ENCODE results near the gene NREP. TPM values are rescaled to one million over a fixed set of nuclear protein-coding genes. Genes with fewer than 3 reads are reported as not detected.
"Not testable (repeated sequence)": the region's sequence is repeated elsewhere in the genome, so short reads cannot be mapped to it uniquely, and the experiment has no call there.

The NREP gene
- polyA plus RNA-seq, 5 donors, result 900 to 1,356 (median 1,198) TPM

GRCh38 chr5:111743988-111744387 is 13.0 kb downstream of the NREP start:
- no peak for DNase-seq

GRCh38 chr5:111743512-111743911 is 13.5 kb downstream of the NREP start:
- no peak for DNase-seq

GRCh38 chr5:111742177-111742994 is 14.6 kb downstream of the NREP start:
- no peak for DNase-seq

GRCh38 chr5:111741278-111741677 is 15.7 kb downstream of the NREP start:
- DNase-seq, result no peak

DNA sequence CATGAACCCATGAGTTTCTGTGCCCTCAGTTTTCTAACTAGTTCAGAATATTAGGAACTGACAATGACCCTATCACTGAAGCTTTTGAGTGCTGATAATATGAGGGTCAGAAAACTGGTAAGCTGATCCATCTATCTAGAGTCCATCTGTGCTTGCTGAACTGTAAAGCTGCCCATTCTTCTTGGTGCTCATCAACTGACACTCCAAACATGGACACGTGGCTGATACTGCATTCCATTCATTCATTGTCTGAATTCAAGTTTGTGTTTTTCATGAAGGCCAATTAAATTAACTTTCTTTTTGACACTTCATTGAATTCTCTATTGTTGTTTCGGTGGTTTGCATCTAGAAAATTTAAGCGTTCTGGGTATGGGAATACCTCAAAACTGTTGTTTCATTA is 17.6 kb downstream of the NREP start:
- no peak for DNase-seq

DNA sequence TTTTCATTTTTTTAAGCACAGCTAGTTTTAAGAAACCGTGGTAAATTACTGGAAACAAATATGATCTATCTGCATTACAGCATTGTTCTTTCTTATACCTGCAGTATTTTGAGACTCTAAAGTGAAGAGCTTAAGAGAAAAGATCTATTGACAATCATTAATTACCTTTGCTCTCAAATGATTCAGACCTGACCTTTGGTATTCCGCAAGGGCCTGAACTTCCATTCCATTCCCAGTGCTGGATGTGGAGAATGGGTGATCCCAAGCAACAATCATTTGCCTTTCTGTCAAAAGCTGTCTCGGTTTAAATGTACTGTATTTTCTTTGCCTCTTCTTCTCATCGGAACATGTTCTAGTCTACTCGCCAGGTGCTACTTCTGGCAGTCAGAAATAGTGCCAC is 18.9 kb downstream of the NREP start:
- DNase-seq, result no peak

- DNase-seq, result no peak
Measured at GRCh38 chr5:111737716-111738115, 19.3 kb downstream of the NREP start.

DNA sequence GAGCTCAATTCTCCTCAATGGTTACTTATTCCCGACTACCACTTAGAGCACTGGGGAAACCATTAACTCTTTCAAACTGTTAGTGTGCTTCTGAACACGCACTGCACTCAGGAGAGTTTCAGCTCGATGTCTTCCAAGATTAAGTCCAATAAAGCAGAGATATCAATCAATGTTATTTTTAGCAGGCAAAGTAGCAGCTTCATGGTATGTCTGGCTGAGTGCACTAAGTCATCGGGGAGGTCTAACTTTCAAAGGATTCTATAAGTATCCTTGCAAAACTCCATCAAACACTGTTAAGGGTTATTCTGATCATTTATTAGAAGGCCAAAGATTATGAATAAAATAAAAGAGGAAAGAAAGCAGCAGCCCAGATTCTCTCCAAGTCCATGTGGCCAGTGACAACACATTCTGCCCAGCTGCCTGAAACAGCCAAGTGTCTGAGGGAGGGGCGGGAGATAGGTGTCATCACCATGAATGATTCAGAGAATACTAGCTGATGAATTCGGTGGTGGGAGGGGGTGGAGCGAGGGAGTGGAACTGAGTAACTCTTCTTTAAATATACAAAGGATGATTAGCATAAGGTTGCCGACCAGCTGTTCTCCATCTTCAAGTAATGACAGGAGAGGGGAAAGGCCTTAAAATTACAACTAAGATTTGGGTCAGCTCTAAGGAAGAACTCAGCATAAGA is 21.3 kb downstream of the NREP start:
- DNase-seq, result no peak

DNA sequence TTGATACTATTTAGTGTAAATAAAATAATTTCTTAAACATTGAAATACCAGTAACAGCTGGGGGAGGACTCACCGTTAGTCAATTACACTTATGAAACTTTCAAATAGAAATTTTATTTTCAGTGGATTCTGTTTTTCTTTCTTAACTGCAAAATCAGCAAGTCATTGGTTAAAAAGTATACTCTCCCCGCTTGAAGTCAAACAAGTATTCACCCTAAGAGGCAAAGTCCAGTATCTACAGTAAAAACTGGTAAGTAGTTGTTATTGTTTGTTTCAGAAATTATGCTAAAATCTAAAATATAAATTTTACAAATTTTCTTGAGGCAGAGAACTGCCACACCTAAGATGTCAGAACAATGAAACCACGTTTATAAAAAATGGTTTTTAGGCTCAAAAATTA is 22.4 kb downstream of the NREP start:
- no peak for DNase-seq

DNA sequence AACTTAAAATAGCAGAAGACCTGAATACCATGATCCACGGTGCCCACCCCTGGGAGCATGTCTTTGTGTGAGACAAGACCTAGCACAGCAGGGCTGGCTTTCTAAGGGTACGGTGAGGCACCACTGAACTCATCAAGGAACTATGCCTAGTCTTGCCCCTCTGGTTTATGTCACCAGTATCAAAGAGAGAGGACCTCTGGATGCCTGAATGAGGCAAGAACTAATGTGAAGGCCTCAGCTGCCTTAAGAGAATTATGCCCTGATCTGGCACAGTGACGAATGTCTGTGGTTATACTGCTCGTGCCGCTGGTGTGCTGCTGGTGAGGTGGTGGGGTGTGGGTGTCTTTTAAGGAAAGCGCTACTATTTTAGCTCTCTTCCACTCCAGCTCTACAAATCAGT is 23.0 kb downstream of the NREP start:
- no peak for DNase-seq

DNA sequence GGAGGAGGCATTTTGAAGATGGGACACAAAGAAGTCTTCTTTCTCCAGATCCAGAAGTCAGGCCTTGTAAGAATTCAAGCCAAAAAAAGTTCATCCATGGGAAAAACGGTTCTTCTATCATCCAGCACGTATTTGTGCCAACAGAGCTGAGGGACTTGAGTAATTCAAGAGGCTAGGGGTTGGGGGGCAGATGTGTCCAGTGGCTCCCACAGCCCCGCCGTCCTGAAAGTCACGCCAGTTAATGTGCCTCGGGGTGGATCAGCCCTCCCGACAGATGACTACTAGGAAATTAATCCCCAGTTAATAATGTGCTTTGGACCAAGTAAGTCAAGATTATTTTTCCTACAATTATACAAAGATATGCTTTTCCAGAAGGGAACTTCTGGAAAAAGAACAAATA is 23.4 kb downstream of the NREP start:
- no peak for DNase-seq

DNA sequence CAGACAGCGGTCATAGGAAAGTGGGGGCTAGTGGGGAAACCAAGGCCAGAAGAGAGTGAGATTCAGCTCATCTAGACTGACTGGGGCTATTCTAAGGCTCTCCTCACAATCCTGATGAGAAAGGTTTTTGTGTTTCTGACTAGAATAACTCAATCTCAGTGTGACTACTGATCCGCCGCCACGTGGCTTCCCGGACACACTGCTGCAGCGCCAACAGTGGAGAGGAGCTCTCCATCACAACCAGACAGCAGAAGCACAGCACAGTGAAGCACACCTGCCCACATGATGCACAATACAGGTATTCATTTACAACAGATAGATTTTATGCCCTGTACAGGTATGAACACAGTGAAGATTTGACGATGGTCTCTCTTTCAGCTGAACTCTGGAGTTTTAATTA is 25.4 kb downstream of the NREP start:
- DNase-seq, result no peak

DNA sequence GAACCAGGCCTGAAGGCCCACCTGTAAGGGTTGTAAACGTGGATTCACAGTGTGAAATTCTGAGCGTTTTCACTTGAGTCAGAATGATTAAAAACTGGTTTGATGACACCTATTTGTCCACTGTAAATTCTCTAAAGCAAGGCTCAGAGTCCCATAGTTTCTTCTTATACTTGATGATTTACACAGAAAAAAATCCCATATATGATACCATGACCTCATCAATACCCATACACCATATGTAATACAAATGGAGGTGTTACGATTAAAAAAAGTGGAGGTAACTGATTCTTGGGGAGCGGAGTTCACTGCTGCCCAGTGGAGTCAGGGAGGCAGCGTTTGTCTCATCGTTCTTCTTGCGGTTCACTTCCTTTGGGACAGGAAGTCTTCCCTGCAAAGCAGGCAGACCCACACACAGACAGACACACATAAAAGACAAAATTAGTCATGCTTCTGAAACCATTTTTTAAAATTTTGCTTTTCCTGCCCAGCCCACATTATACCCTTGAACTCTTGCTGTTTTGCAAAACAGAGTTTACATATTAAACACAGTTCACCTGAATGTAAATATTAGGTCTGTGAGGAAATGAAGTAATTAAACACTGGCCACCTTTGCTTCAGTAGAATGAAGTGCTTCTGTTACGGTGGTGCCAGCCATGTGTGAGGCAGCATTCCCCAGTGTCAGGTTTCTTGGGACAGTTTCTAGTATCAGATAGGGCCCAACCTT is 26.2 kb downstream of the NREP start:
- no peak for DNase-seq

GRCh38 chr5:111728941-111729340 is 28.1 kb downstream of the NREP start:
- no peak for DNase-seq

DNA sequence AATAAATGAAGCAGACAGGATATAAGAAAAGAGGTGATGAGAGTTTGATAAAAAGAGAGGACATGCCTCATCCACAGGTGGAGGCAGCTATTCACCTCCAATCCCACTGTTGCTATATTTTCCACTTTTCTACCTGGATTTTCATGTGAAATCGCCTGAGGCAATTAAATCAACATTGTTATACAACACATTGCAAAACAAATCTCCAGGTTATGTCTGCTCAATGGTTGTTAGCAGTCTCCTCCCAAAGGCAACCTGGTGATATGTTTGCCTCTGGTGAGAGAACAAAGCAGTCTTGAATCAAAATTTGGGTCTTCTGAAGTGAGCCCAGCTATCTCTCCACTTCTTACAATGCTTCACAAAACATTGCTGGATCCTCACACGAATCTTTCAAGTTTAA is 30.0 kb downstream of the NREP start:
- DNase-seq, result no peak

DNA sequence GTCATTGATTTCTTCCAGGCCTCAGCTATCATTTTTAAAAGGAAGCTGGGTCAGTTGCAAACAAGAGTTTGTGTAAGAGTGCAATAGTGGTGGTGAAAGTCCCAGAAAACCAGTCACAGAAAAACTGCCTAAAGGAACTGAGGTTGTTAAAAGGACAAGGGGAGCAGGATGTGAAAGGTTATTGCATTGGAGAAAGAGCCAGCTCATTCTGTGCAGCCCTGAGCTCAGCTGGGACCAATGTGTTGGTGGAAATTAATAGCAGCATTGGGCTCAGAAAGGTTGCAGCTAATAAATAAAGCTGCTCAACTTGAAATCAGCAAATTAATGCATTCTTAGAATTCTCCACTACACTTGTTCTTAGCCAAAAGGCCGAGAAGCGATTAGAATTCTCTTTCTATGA is 34.9 kb downstream of the NREP start:
- DNase-seq, result no peak

DNA sequence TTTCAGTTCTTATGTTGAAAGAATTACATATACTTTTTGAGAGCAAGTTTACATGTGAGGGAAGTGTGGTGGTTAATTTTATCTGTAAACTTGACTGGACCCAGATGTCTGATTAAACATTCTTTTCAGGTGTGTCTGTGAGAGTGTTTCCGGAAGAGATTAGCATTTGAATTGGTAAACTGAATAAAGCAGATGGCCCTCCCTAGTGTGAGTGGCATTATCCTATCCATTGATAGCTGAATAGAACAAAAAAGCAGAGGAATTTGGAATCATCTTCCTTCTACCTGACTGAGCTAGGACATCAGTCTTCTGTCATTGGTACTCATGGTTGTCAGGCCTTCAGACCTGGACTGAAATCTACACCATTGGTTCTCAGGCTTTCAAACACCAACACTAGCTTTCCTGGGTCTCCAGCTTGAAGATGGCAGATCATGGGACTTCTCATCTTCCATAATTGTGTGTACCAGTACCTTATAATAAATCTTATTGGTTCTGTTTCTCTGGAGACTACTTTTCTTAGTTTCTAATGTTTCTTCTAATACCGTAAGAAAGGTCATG is 36.6 kb downstream of the NREP start:
- no peak for DNase-seq

- no peak for DNase-seq
Measured at GRCh38 chr5:111719773-111720172, 37.2 kb downstream of the NREP start.

DNA sequence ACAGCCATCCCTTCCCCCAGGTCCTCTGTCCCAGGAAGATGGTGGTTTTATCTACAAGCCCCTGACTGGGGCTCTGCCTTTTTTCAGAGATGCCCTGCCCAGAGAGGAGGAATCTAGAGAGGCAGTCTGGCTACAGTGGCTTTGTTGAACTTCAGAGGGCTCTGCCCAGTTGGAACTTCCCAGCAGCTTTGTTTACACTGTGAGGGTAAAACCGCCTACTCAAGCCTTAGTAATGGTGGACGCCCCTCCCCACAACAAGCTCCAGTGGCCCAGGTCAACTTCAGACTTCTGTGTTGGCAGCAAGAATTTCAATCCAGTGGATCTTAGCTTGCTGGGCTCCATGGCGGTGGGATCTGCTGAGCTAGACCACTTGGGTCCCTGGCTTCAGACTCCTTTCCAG is 40.2 kb downstream of the NREP start:
- not testable (repeated sequence) for DNase-seq

DNA sequence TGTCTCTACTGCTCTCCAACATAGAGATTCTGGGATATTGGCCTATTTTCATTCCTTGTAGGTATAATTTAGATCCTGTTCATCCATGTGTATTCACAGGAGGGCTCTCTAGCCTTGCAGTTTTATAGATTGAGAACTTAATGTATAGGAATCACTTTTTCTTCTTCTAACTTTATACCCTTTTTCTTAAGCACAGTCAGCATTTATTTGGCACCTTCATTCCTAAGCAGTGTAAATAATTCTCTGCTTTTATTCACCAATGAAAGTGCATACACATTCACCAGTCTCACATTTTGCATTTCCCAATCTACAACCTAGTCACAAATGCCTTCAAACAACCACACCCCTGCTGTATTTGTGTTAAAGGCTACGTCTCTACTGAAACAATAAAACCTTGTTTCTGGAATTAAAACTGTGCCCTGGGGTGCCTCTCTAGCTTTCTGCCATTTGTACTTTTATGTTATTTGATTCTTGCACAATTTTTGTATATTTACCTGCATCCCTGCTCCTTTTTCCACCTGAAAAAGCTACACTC is 49.3 kb downstream of the NREP start:
- DNase-seq, result no peak

- no peak for DNase-seq
Measured at GRCh38 chr5:111706345-111706744, 50.6 kb downstream of the NREP start.

GRCh38 chr5:111704452-111705085 is 52.4 kb downstream of the NREP start:
- DNase-seq, result no peak
